Effector CD8-positive, alpha-beta T cell (primary cell): ENCODE measurements around the gene LRRC3B.

Experiments used
- DNase-seq: peaks from one replicate; lab custom pipeline; 2025; lab: John Stamatoyannopoulos, UW

The LRRC3B gene

DNA sequence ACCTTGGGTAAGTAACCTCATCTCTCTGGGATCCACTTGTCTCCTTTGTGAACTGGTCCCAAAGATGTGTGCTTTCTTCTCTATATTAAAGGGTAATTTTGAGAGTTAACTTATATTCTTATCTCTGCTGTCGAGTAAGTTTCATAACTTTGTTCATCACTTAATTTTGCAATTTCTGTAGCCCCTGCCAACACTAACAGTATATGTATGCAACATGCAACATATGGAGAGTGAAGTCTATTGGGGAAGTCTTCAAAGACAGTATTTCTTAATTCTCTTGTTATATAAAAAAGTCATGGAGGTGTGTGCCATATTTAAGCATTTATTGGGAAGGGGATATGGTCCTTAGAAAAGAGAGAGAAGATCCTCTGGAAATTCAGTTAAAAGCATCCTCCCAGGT, 85.9 kb downstream of the LRRC3B start:
- no peak for DNase-seq

DNA sequence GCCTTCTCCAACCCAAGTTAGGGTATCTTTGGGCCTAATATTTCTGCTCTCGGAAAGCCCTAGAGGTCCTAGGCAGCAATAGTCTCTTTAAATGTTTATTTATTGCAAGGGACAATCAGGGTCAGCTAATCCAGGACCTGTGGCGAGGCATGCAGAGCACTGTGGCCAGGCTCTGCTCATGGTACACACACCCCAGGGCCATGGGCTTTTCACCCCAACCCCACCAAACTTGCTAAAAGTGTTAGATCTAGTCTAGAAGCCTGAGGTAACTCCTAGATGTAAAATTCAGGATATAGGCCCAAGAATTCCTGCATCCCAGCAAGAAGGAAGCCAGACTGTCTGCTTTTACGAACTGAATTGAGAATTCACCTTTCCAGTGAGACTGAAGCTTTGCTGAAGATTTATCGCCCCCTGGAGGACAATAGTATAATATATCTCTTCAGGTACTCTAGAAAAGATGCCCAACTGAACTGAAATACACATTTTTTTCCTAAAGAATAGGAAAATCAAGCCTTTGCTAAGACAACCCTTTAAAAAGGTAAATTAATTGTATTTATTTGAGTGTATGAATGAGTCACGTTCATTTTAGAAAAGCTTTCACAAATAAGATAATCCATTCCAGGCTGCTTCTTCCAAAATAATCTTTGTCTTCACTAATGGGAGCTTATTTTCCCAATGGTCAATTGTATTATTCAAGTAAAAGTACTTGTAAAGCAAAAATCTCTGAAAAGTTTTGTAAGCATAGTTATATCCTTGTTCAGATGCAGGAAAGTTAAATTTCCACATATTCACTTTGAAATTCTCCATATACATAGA, 89.8 kb downstream of the LRRC3B start:
- no peak for DNase-seq

DNA sequence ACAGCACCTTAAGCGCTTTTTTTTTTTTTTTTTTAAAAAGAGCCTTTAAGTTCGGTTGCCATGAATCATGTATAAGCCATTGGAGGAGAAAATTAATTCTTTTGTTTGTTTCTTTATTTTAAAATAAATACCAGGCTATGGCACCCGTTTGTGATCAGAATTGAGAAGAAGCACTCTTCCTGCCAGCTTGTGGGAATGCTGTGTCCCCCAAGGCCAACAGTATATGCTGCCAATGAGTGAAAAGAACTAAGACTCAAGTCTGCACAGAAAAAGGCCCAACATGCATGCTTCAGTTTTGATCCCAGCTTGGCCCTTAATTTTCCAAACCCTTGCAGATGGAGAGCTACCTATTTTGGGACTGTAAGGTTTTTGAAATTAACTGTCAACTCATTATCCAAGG, 90.5 kb downstream of the LRRC3B start:
- no peak for DNase-seq

DNA sequence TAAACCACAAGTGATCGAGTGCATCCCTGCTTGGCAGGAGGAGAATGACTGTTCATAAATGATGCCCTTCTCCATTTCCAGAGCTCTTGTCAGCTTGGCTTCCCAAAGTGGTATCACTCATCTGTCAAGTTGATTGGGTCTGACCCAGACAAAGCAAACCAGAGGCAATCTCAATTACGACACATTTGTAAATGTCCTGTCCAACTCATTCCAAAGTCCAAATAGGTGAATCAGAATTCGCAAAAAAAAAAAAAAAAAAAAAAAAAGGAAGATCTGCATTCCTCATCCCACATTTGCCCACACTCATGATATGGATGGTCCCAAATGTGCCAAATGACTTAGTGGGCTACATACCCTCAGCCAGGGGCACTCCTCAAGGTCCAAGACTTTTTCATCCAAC, 91.9 kb downstream of the LRRC3B start:
- DNase-seq = no peak

DNA sequence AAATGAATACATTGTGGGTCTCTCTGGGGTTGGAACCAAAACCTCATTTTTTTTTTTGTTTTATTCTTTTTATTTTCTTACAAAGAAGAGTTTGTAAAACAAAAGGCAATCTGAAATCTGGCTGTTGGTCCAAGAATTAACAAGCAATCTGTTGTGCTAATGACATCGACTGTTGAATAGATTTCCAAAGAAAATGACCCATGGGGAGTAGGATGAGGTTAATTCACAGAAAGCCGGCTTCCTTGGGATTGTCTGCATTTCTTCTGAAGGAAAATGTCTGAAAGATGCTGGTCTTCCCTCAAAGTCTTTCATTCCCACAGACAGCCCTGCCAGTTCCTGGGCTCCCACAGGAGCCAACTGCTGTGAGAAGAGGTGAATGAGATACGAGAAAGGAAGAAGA, 92.9 kb downstream of the LRRC3B start:
- DNase-seq = no peak

DNA sequence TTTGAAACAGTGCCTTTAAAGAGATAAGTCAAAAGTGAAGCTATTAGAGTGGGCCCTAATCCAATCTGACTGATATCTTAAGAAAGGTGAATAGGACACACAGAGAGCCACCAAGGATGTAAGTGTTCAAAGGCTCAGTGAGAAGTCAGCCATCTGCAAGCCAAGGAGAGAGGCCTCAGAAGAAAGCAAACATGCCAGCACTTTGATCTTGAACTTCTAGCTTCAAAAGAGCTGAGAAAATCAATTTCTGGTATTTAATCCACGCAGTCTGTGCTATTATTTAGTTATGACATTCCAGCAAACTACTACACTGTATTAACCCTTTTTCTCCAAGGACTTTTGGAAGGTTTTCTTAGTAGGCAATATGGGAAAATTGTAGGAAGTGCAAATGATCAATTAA, 95.7 kb downstream of the LRRC3B start:
- no peak for DNase-seq

DNA sequence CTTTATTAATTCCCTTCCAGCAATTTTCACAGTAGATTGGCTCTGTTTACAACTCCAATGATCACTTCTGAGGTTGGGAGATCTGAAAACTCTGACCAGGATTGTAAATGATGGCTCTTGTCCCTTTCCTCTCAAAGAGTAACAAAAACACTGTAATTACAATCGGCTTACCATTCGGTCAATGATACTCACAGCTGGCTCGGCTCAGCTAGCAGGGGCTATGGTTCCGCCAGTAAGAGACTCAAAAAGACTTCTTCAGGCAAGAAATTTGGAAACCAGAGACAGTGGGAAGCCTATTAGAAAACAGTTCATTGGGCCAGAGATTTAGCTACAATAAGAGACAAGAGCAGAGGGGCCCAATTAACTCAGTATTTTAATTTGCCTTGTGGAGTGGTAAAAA, 96.6 kb downstream of the LRRC3B start:
- DNase-seq = no peak

DNA sequence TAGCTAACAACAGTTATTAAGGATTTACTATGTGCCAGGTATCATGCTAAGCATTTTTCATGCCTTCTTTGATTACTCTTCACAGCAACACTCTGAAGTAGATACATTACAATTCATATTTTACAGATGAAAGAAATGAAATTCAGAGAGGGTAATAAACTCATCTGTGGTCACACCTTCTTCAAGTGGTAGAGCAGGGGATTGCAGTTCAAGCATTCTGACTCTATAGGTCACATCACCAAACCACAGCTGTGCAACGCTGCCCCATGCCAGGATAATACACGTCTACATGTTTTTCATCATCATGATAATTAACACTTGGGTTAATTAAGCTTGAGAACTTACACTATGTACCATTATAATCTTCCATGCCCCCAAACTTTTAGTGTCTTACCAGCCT, 98.5 kb downstream of the LRRC3B start:
- no peak for DNase-seq

DNA sequence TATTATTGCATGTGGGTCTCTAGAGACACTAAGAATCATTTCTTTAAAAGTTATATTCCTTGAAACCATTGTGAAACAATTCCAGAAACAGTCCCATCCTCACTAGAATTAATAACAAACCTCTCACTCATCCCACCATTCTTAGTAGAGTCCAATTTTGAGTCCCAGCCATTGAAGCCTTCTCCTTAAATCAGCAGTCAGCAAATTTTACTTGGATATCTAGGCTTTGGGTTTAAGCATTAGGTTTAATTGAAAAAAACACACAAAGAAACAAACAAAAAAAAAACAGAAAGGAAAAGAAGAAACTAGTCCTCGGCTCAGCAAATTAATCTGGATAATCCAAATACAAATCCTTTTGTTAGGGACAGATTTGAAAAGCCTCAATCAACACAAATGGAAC, 109.3 kb downstream of the LRRC3B start:
- DNase-seq = no peak

DNA sequence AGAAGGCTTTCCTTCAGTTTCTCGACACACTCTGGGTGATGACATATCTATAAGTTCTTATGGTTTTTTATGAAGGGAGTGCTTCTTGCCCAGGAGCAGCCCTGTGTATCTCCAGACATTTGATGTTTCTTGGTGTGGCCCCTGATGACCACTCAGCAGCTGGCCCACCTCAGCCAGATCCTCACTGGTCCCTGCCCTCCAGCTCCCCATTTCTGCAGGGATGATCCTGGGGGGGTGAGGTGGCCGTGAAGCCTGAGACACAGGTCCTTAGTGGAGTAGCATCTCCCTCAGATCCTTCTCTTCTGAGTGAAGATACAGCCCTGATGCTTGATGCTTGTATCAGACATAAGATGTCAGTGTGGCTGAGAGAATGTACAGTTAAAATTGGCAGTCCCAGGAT, 127.7 kb downstream of the LRRC3B start:
- DNase-seq = no peak

DNA sequence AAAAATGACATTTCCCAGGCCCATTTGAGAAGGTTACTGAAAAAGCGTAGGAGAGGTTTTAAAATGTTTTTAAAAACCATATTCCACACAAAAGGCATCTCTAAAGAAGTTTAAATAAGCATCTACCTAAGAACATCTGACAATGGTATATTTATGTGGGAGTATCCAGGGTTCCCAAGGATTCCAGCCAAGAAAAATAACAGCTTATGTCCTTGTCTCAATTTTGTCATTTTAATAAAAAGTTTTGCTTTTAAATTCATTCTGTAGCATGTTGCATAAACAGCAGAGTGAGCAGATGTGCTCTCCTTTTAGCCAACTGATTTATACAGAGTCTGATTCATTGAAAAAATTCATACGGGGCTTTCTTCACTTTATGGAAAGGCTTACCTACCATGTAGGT, 129.9 kb downstream of the LRRC3B start:
- DNase-seq = no peak

DNA sequence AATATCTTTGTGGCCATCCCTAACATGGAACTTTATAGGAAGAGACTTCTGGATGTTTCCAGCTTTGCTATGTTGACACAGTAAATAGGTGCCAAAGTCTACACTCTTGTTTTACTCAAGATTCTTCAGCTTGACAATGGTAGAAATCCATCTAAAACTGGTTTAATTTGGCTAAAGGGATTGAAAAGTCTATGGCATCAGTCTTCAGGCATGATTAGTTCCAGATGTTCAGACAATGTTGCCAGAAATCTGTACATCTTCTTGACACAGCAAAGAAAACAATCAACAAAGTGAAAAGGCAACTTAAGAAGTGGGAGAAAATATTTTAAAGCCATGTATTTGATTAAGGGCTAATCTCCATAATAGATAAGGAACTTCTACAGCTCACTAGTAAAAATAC, 130.5 kb downstream of the LRRC3B start:
- no peak for DNase-seq

DNA sequence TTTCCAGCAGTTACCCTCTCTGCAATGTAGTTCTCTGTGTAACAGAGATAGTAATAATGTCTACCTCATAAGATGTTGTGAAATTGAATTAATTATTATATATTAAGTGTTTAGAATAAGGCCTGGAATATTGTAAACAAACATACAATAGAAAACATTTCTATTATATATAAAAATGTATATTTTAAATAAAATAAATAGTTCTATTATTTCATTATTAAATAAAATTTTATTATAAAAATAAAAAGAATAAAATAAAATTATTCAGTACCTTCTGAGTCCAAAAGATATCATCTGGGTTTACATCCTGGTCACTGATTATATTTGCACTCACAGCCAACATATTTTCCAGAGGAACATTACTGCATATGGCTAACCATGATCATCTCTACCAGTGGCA, 135.4 kb downstream of the LRRC3B start:
- DNase-seq = no peak
